K562 (cell line): ENCODE measurements around the gene BEST2. TPM values are rescaled to one million over a fixed set of nuclear protein-coding genes. Genes with fewer than 3 reads are reported as not detected.

ENCODE experiments used
- ATF4 ChIP-seq: fragments of 450-650 bp; formaldehyde crosslinking; IDR thresholded peaks from 2 replicates; pipeline ENCODE4 v1.4.0; 2022; ENCODE audit warnings: mild to moderate bottlenecking, moderate library complexity
- BACH1 ChIP-seq: fragments of 200-800 bp; sonication (Bioruptor generic); IDR thresholded peaks from 2 replicates; pipeline ENCODE4 v1.6.1; 2016; ENCODE audit warnings: missing genetic modification characterization, missing compliant biosample characterization
- BCL6 ChIP-seq: fragments of 250-450 bp; sonication (Bioruptor Pico); IDR thresholded peaks from 2 replicates; pipeline ENCODE4 v1.4.0; 2020
- CLOCK ChIP-seq: fragments of 250-450 bp; sonication (Bioruptor Pico); IDR thresholded peaks from 2 replicates; pipeline ENCODE4 v1.4.0; 2020; ENCODE audit warnings: mild to moderate bottlenecking, moderate library complexity, borderline replicate concordance
- GTF2A2 ChIP-seq: IDR thresholded peaks from 2 replicates; pipeline ENCODE4 v1.6.1; 2016; ENCODE audit warnings: mild to moderate bottlenecking, missing genetic modification characterization, missing compliant biosample characterization
- JUN ChIP-seq, 2 experiments: sonication (generic) in 1 of 2; formaldehyde crosslinking in 1 of 2; IDR thresholded peaks; 2 replicates each; pipeline versions ENCODE4 v1.6.1 to v1.8.0; 2012 to 2022; ENCODE audit warnings: borderline replicate concordance in 2 of 2, mild to moderate bottlenecking in 2 of 2, improper control_type of control experiment in 1 of 2, low read depth in 1 of 2, low read length in 1 of 2, missing genetic modification reagents in 1 of 2
- MEIS2 ChIP-seq: fragments of 450-650 bp; IDR thresholded peaks from 2 replicates; pipeline ENCODE4 v1.6.1; 2014; ENCODE audit warnings: mild to moderate bottlenecking; ENCODE audit not compliant: partially characterized antibody
- PHF20 ChIP-seq: fragments of 450-650 bp; IDR thresholded peaks from 2 replicates; pipeline ENCODE4 v1.6.1; 2018; ENCODE audit not compliant: partially characterized antibody
- PHF21A ChIP-seq: fragments of 450-650 bp; IDR thresholded peaks from 2 replicates; pipeline ENCODE4 v1.6.1; 2017; ENCODE audit warnings: low read depth, borderline replicate concordance
- POU5F1 ChIP-seq: fragments of 150-350 bp; IDR thresholded peaks from 2 replicates; pipeline ENCODE4 v1.6.1; 2014; ENCODE audit warnings: borderline replicate concordance, low read length, low read depth, mild to moderate bottlenecking; ENCODE audit not compliant: partially characterized antibody
- PRPF4 ChIP-seq: fragments of 200-400 bp; formaldehyde crosslinking; IDR thresholded peaks from one replicate; pipeline ENCODE4 v1.6.1; 2017; ENCODE audit warnings: low read length, low read depth, mild to moderate bottlenecking; ENCODE audit not compliant: insufficient read depth, poor library complexity, severe bottlenecking
- SUPT5H ChIP-seq: fragments of 450-650 bp; IDR thresholded peaks from 2 replicates; pipeline ENCODE4 v1.6.1; 2016
- TCF7 ChIP-seq: sonication (generic); IDR thresholded peaks from 2 replicates; pipeline ENCODE4 v1.6.1; 2016; ENCODE audit warnings: antibody characterized with exemption, borderline replicate concordance
- polyA plus RNA-seq, 8 experiments: library from polyadenylated mRNA; depleted of rRNA in 4 of 8; stranded (reverse) in 5 of 8; unstranded in 3 of 8; fragments of >200 nt; fragmentation: Nextera tagmentation in 2 of 8; fragmentation: Illumina TruSeq in 1 of 8; extraction: Ambion mirVana in 2 of 8; extraction: Trizol in 1 of 8; gene quantifications; 2 replicates each; pipeline versions ENCODE4 v1.2.1 to v1.2.3, GENCODE V29; 2011 to 2014; ENCODE audit warnings: inconsistent platforms in 1 of 8, missing spikeins in 1 of 8
- total RNA-seq, 7 experiments: library from RNA; depleted of rRNA in 6 of 7; stranded (reverse); fragments of >200 nt in 6 of 7; fragmentation: Illumina TruSeq in 2 of 7; extraction: Trizol in 2 of 7; gene quantifications; 2 replicates each; pipeline versions ENCODE4 v1.2.1 to v1.2.3, GENCODE V29; 2011 to 2021; ENCODE audit warnings: low replicate concordance in 1 of 7

The BEST2 gene
- total and polyA plus RNA-seq, 9 of the 15 experiments (the other 6 are each of a cell fraction or from before 2014, with no cell fraction given): not detected

DNA sequence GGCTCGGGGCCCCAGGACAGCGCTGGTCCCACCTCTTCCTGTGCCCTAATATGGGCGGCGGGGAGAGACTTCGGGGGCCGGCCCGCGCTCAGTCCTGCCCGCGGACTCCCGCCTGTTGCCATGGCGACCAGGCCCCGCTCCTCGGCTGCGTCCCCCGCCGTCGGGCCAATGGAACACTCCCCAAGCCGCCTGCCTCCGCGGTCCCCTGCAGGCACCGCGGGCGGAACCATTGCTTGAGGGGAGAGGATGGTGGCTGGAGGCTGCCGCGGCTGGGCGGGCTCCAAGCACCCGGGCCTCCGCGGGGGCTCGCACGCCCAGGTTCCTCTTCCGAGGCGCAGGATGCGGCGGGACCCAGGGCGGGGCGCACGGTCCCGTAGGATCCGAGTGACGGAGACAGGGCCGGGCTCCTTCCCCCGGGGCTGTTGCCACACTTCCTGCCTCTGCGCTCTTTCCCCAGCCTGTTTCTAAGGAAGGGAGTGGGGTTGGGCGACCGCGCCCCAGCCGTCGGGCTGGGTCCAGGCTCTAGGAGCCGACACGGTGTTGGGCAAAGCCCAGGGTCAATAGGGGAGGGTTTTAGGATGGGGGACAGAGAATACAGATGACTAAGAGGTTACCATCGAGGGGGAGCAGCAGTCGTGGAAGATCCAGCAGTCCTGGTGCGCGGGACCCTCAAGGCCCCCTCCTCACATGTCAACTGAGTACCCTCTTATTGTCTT, 38.5 kb downstream of the BEST2 start (continued):
- TF ChIP-seq PRPF4 (no peak), GTF2A2 (tag) (no peak), POU5F1 (no peak), ATF4 (CRISPR knock-in tag) (no peak), MEIS2 (no peak), SUPT5H (no peak; the same call in 1 of the 2 replicates), BACH1 (tag) (no peak), JUN (IDR thresholded peaks at IDR 0.05; ENCODE audit: borderline replicate concordance, low read depth, low read length) (no peak), JUN (CRISPR knock-in tag; IDR thresholded peaks at IDR 0.05; ENCODE audit: borderline replicate concordance) (no peak), PHF21A (peak; percentile 67; the same call in 1 of the 2 replicates), TCF7 (no peak), PHF20 (peak; percentile 44), CLOCK (CRISPR knock-in tag) (no peak), BCL6 (CRISPR knock-in tag) (no peak)
